Measurements from ENCODE around the gene DROSHA.

GRCh38 chr5:31568302-31568835, 36.5 kb upstream of the DROSHA start:
- TF ChIP-seq CTCF (IDR thresholded peaks at IDR 0.05) (no peak), POLR2A (IDR thresholded peaks at IDR 0.05) (no peak)
